OCI-LY7 (cell line): ENCODE data around the gene TULP4.

Experiments
- CTCF ChIP-seq: fragments of 200-600 bp; sonication (generic); conservative IDR thresholded peaks from 2 replicates; pipeline ENCODE4 v1.5.1; 2014; ENCODE audit warnings: mild to moderate bottlenecking, antibody characterized with exemption, low read length, moderate library complexity, mixed read lengths
- EZH2phosphoT487 ChIP-seq: fragments of 200-600 bp; sonication (generic); IDR thresholded peaks from 2 replicates; pipeline ENCODE4 v1.6.1; 2018; ENCODE audit warnings: low read depth, borderline replicate concordance, mild to moderate bottlenecking, mixed run types, antibody characterized with exemption, low read length, moderate library complexity, mixed read lengths

DNA sequence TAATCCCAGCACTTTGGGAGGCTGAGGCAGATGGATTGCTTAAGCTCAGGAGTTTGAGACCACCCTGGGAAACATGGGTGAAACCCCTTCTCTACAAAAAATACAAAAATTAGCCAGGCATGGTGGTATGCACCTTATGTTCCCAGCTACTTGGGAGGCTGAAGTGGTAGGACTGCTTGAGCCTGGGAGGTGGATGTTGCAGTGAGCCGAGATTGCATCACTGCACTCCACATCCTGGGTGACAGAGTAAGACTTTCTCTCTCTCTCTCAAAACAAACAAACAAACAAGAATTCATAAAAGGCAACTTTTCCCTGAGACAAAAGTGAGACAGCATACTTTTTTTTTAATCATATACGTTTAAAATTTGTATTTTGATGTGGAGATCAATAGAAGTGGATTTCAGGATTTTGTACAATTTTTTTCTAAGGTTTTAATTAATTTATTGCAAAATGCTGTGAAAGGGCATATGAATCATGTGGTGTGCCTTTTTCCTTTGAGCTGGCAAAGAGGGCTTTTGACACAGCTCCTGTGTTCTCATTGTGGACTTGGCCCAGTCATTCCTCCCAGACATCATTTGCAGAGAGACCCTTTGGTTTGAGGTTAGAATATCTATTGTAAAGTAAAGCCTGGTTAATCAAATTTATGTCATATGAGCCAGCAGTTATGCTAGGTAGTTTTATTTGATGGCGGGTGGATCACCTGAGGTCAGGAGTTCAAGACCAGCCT, 77.1 kb downstream of the TULP4 start:
- no peak for TF ChIP-seq CTCF
- TF ChIP-seq EZH2phosphoT487: no peak
